Heart left ventricle (tissue), 16 donors: Measurements from ENCODE around the gene SEC31A. TPM values are rescaled to one million over a fixed set of nuclear protein-coding genes. Genes with fewer than 3 reads are reported as not detected.

Experiments
- ATAC-seq, 4 donors: fragments of 200-7000 bp; cut with Tn5 transposase; one replicate each; pipeline ENCODE4 v1.9.1; 2020 to 2022; ENCODE audit warnings: moderate library complexity in 4 of 4, mild to moderate bottlenecking in 3 of 4, moderate number of reproducible peaks in 1 of 4
- DNase-seq, 5 donors: peaks; one replicate each; pipeline ENCODE4 v3.0.0-alpha.2; 2020
- H3K27ac ChIP-seq, 12 donors: fragments of 200-600 bp; sonication (generic) in 4 of 12; one replicate each; pipeline versions ENCODE4 v1.5.0 to v1.8.0; 2016 to 2022; ENCODE audit warnings: mild to moderate bottlenecking in 2 of 12
- H3K27me3 ChIP-seq, 9 donors: fragments of 200-600 bp; sonication (generic) in 2 of 9; one replicate each; pipeline versions ENCODE4 v1.5.1 to v1.8.0; 2016 to 2022; ENCODE audit warnings: mild to moderate bottlenecking in 3 of 9
- H3K36me3 ChIP-seq, 9 donors: fragments of 200-600 bp; sonication (generic) in 2 of 9; one replicate each; pipeline versions ENCODE4 v1.5.0 to v1.8.0; 2018 to 2022; ENCODE audit warnings: mild to moderate bottlenecking in 2 of 9
- H3K4me1 ChIP-seq, 12 donors: fragments of 200-600 bp; sonication (generic) in 4 of 12; one replicate each; pipeline versions ENCODE4 v1.5.0 to v1.8.0; 2016 to 2022; ENCODE audit warnings: mild to moderate bottlenecking in 3 of 12
- H3K4me3 ChIP-seq, 12 donors: fragments of 200-600 bp; sonication (generic) in 4 of 12; one replicate each; pipeline versions ENCODE4 v1.5.0 to v1.8.0; 2017 to 2022; ENCODE audit warnings: mild to moderate bottlenecking in 9 of 12, moderate library complexity in 4 of 12
- H3K9me3 ChIP-seq, 12 donors: fragments of 200-600 bp; sonication (generic) in 4 of 12; one replicate each; pipeline versions ENCODE4 v1.5.0 to v1.8.0; 2016 to 2022; ENCODE audit warnings: mild to moderate bottlenecking in 1 of 12
- CTCF ChIP-seq, 12 donors: fragments of 200-600 bp; sonication (generic) in 4 of 12; IDR thresholded peaks; one replicate each; pipeline versions ENCODE4 v1.5.0 to v1.8.0; 2018 to 2022; ENCODE audit warnings: antibody characterized with exemption in 12 of 12, mild to moderate bottlenecking in 5 of 12
- POLR2A ChIP-seq, 2 donors: fragments of 450-650 bp; IDR thresholded peaks; one replicate each; pipeline ENCODE4 v1.6.1; 2017; ENCODE audit warnings: antibody characterized with exemption in 2 of 2, mild to moderate bottlenecking in 2 of 2, moderate library complexity in 2 of 2
- WGBS, 4 donors: extraction: QIAGEN DNeasy Blood & Tissue Kit in 2 of 4; methylation state at CpG; one replicate each; pipeline versions ENCODE4 v1.1.5 to v1.1.7; 2013 to 2018; 5-methylcytosine and 5-hydroxymethylcytosine counted together
- intact Hi-C, 10 donors: fragments of 100-400 bp; cut with DNase I; formaldehyde crosslinking; loops; one replicate each; pipeline versions ENCODE4 v1.11.1 to v1.14.2; 2022
- polyA plus RNA-seq, 2 donors: library from polyadenylated mRNA; stranded (reverse); fragments of 200-250 nt; gene quantifications; one replicate each; pipeline ENCODE4 v1.2.3, GENCODE V29; 2013
- total RNA-seq, 9 donors: library from RNA; depleted of rRNA in 2 of 9; stranded (reverse); fragments of >200 nt in 2 of 9; fragmentation: NEBNext Ultra II Directional in 3 of 9; extraction: Animal tissue kit (Norgen Biotek cat#: 25700) in 3 of 9; gene quantifications; one replicate each; pipeline versions ENCODE4 v1.1.0 to v1.2.4, GENCODE V29; 2016 to 2023
- donor health status: ischemic (EF 13 %, LVEDD 7.1; RV severe dilation, severe dysfunction).
- donor health status: healthy with polysubstance abuse.
- donor health status: DM: no; HTN: yes; CAD: no.
- donor health status: DM: no; HTN: no; CAD: no.
- donor health status: ischemic (EF 25% LVEDD 6.9; RV normal size, moderate dysfunction).
- donor health status: ischemic (EF 25% LVEDD 5.7; RV mildly dilated, moderate dysfunction).
- donor health status: healthy.
- donor health status: DM: yes; HTN: yes; CAD: no.
- donor health status: ischemic (EF 35%, LVEDD 5.7; RV mildly dilated, moderate dysfunction).
- donor health status: nonischemic (EF 11% LVEDD 7.7; RV severe dilation, severe dysfunction).
- donor health status: DM: yes; HTN: yes; CAD: no.
- donor health status: PGD.
- donor health status: ischemic (EF 29% LVEDD 5.4; RV normal size, mild dysfunction).
- donor health status: nonischemic (EF 23%, LVEDD 6.1; RV moderate dilation, normal function).

The SEC31A gene
- total and polyA plus RNA-seq, 11 donors: 81.0 to 168 (median 101) TPM

GRCh38 chr4:82889287-82889686, 1.7 kb downstream of the SEC31A start:
- Histone ChIP-seq H3K27ac (peak overlapping the region in 6 of 12 donors; percentile 94 to 99 (median 98)), H3K9me3 (no peaks in the 10 kb centered on the region), H3K4me3 (peak overlapping the region in 11 of 12 donors; percentile 69 to 98 (median 84)), H3K36me3 (peaks cover 0 to 17% (median 14%) of the 10 kb centered on the region in 9 donors), H3K27me3 (no peaks in the 10 kb centered on the region), H3K4me1 (peaks cover 0 to 56% (median 49%) of the 10 kb centered on the region in 12 donors)
- 78 to 85% (median 80%) methylated on average over 6 of the region's 6 CpGs for WGBS, 4 donors
- intact Hi-C loops: no loop called here
- TF ChIP-seq POLR2A (IDR thresholded peaks at IDR 0.05): no peak
- no peak for TF ChIP-seq CTCF (IDR thresholded peaks at IDR 0.05)
- DNase-seq (no peak), ATAC-seq (no peak)

GRCh38 chr4:82886147-82886942, 4.6 kb downstream of the SEC31A start:
- H3K27me3 ChIP-seq: no peaks in the 10 kb centered on the region
- WGBS, 4 donors: 35 to 44% (median 39%) methylated on average over 5 of the region's 5 CpGs
- TF ChIP-seq CTCF (IDR thresholded peaks at IDR 0.05): no peak
- TF ChIP-seq POLR2A (IDR thresholded peaks at IDR 0.05): no peak
- H3K9me3 ChIP-seq: no peaks in the 10 kb centered on the region
- DNase-seq (no peak), ATAC-seq (no peak)
- H3K36me3 ChIP-seq: peaks cover 0 to 14% (median under 1%) of the 10 kb centered on the region in 9 donors
- peaks cover 0 to 59% (median 49%) of the 10 kb centered on the region in 12 donors for H3K4me1 ChIP-seq
- intact Hi-C loops: no loop called here
- peak overlapping the region in 4 of 12 donors; percentile 1 to 20 (median 12) for H3K4me3 ChIP-seq
- peak overlapping the region in 7 of 12 donors; percentile 5 to 77 (median 56) for H3K27ac ChIP-seq

- TF ChIP-seq POLR2A (IDR thresholded peaks at IDR 0.05): no peak
- TF ChIP-seq CTCF (IDR thresholded peaks at IDR 0.05): no peak
- Histone ChIP-seq H3K27me3 (no peaks in the 10 kb centered on the region), H3K36me3 (peaks cover 0 to 23% (median 5%) of the 10 kb centered on the region in 9 donors), H3K4me3 (peak overlapping the region in 1 of 12 donors; percentile 20), H3K4me1 (peaks cover 0 to 64% (median 50%) of the 10 kb centered on the region in 12 donors), H3K9me3 (no peaks in the 10 kb centered on the region), H3K27ac (peak overlapping the region in 5 of 12 donors; percentile 38 to 77 (median 62))
- no peak for ATAC-seq
- intact Hi-C loops: no loop called here
- DNase-seq: no peak
Observed at GRCh38 chr4:82885410-82885809, 5.5 kb downstream of the SEC31A start.

GRCh38 chr4:82868572-82868971, 22.4 kb downstream of the SEC31A start:
- TF ChIP-seq CTCF (IDR thresholded peaks at IDR 0.05) (no peak), POLR2A (IDR thresholded peaks at IDR 0.05) (no peak)
- peaks cover 2 to 100% (median 100%) of the 10 kb centered on the region in 9 donors for H3K36me3 ChIP-seq
- 95 to 99% (median 97%) methylated on average over 5 of the region's 5 CpGs for WGBS, 4 donors
- no peaks in the 10 kb centered on the region for H3K9me3 ChIP-seq
- H3K4me3 ChIP-seq: no peak overlapping the region
- no peaks in the 10 kb centered on the region for H3K27me3 ChIP-seq
- no peak for ATAC-seq
- peaks cover 0 to 28% (median 1%) of the 10 kb centered on the region in 12 donors for H3K4me1 ChIP-seq
- H3K27ac ChIP-seq: no peak overlapping the region
- intact Hi-C loops: loop anchor here in 2 of 10 donors (5.0 kb wide), 1 partner anchor 41 kb away; no protein-coding TSS in a partner anchor
- no peak for DNase-seq
